HG03354 (cell line): ENCODE results near the gene PIGZ.

Experiments
- ATAC-seq: cut with Tn5 transposase; IDR thresholded peaks from one replicate; pipeline ENCODE4 v1.9.1; 2021; ENCODE audit warnings: mild to moderate bottlenecking; ENCODE audit not compliant: unreplicated experiment, poor library complexity, severe bottlenecking

The PIGZ gene

GRCh38 chr3:196931828-196932587 lies 36.6 kb downstream of the PIGZ start:
- no peak for ATAC-seq

GRCh38 chr3:196931157-196931556 lies 37.5 kb downstream of the PIGZ start:
- ATAC-seq: no peak

- ATAC-seq: no peak
Observed at GRCh38 chr3:196927571-196928453, 40.8 kb downstream of the PIGZ start.

GRCh38 chr3:196920733-196921132 lies 47.9 kb downstream of the PIGZ start:
- no peak for ATAC-seq

GRCh38 chr3:196918968-196919367 lies 49.7 kb downstream of the PIGZ start:
- ATAC-seq: no peak

- no peak for ATAC-seq
Observed at GRCh38 chr3:196916995-196917394, 51.6 kb downstream of the PIGZ start.

GRCh38 chr3:196916221-196916620 lies 52.4 kb downstream of the PIGZ start:
- ATAC-seq: no peak

- ATAC-seq: no peak
Observed at GRCh38 chr3:196915375-196915774, 53.3 kb downstream of the PIGZ start.

- ATAC-seq: no peak
Observed at GRCh38 chr3:196914866-196915265, 53.8 kb downstream of the PIGZ start.

- ATAC-seq: no peak
Observed at GRCh38 chr3:196903740-196904139, 64.9 kb downstream of the PIGZ start.

- no peak for ATAC-seq
Observed at GRCh38 chr3:196902296-196902695, 66.3 kb downstream of the PIGZ start.

- no peak for ATAC-seq
Observed at GRCh38 chr3:196901768-196902167, 66.9 kb downstream of the PIGZ start.
